A549 (cell line): ENCODE data around the gene KTN1. TPM values are rescaled to one million over a fixed set of nuclear protein-coding genes. Genes with fewer than 3 reads are reported as not detected.

ENCODE experiments used
- ATAC-seq, 2 experiments: fragments of 200-7000 bp in 1 of 2; fragments of >200 bp in 1 of 2; cut with Nextera tagmentation in 1 of 2; cut with Tn5 transposase in 1 of 2; 3 replicates each; pipeline versions ENCODE4 v1.8.0 to v1.9.1; 2018 to 2020; ENCODE audit warnings: mild to moderate bottlenecking in 1 of 2, moderate library complexity in 1 of 2
- CTCF ChIA-PET: fragments of 300-600 bp; sonication (Branson Sonifier 250); formaldehyde crosslinking; extraction: SDS; loops from one replicate; lab custom pipeline; 2021; ENCODE audit warnings: antibody characterized with exemption, inconsistent platforms; lab: Yijun Ruan, JAX
- POLR2A ChIA-PET: fragments of 350-600 bp; formaldehyde crosslinking; extraction: SDS; loops from one replicate; lab custom pipeline; 2021; ENCODE audit warnings: antibody characterized with exemption, inconsistent platforms; lab: Yijun Ruan, JAX
- DNase-seq, 2 experiments: peaks; one replicate each; pipeline versions ENCODE4 v3.0.0 to v3.0.0-alpha.2; 2011 to 2016; ENCODE audit warnings: low read depth in 1 of 2, low spot score in 1 of 2
- FAIRE-seq: peaks from 2 replicates; lab custom pipeline; 2011; peaks lifted over from hg19 to GRCh38; lab: Jason Lieb, UNC
- H3K27ac ChIP-seq, 2 experiments: fragments of >200 bp; sonication (Bioruptor Twin); formaldehyde crosslinking; 3 replicates each; pipeline ENCODE4 v1.5.1; 2016 to 2017
- H3K4me1 ChIP-seq: fragments of >200 bp; sonication (Bioruptor Twin); formaldehyde crosslinking; 3 replicates; pipeline ENCODE4 v1.6.1; 2016
- H3K4me2 ChIP-seq: fragments of >200 bp; sonication (Bioruptor Twin); formaldehyde crosslinking; 3 replicates; pipeline ENCODE4 v1.6.1; 2016
- H3K4me3 ChIP-seq: fragments of >200 bp; sonication (Bioruptor Twin); formaldehyde crosslinking; 3 replicates; pipeline ENCODE4 v1.5.1; 2016
- H3K9me3 ChIP-seq: fragments of >200 bp; sonication (Bioruptor Twin); formaldehyde crosslinking; 3 replicates; pipeline ENCODE4 v1.6.1; 2016
- CHD4 ChIP-seq: fragments of 200-600 bp; sonication (generic); IDR thresholded peaks from 2 replicates; pipeline ENCODE4 v1.6.1; 2016; ENCODE audit warnings: antibody characterized with exemption, mild to moderate bottlenecking, borderline replicate concordance
- ESRRA ChIP-seq: fragments of 150-350 bp; IDR thresholded peaks from 2 replicates; pipeline ENCODE4 v1.6.1; 2014; ENCODE audit warnings: mild to moderate bottlenecking, low read length, borderline replicate concordance
- FOXS1 ChIP-seq: fragments of 250-450 bp; sonication (Bioruptor Pico); IDR thresholded peaks from 2 replicates; pipeline ENCODE4 v1.5.0; 2020; ENCODE audit warnings: mild to moderate bottlenecking, moderate library complexity
- JUNB ChIP-seq: fragments of >200 bp; sonication (Bioruptor Twin); formaldehyde crosslinking; IDR thresholded peaks from 2 replicates; pipeline ENCODE4 v1.6.1; 2016
- KDM1A ChIP-seq: fragments of 200-600 bp; sonication (generic); IDR thresholded peaks from 2 replicates; pipeline ENCODE4 v1.6.1; 2016; ENCODE audit warnings: low read depth, mild to moderate bottlenecking
- KDM5A ChIP-seq: fragments of 200-600 bp; sonication (generic); IDR thresholded peaks from 2 replicates; pipeline ENCODE4 v1.6.1; 2016; ENCODE audit warnings: antibody characterized with exemption, mild to moderate bottlenecking
- NR3C1 ChIP-seq: fragments of >200 bp; sonication (Bioruptor Twin); formaldehyde crosslinking; IDR thresholded peaks from 3 replicates; pipeline ENCODE4 v1.6.1; 2017
- PHF8 ChIP-seq: fragments of 200-600 bp; sonication (generic); IDR thresholded peaks from 2 replicates; pipeline ENCODE4 v1.6.1; 2016; ENCODE audit warnings: low read depth, mild to moderate bottlenecking, antibody characterized with exemption, moderate library complexity, borderline replicate concordance
- RARB ChIP-seq: fragments of 250-450 bp; sonication (Bioruptor Pico); IDR thresholded peaks from 2 replicates; pipeline ENCODE4 v1.8.0; 2021; ENCODE audit warnings: mild to moderate bottlenecking, moderate library complexity
- RFX5 ChIP-seq: fragments of 450-650 bp; IDR thresholded peaks from 2 replicates; pipeline ENCODE4 v1.7.1; 2014; ENCODE audit warnings: antibody characterized with exemption, mild to moderate bottlenecking, moderate library complexity
- TP53 ChIP-seq: fragments of 250-450 bp; sonication (Bioruptor Pico); IDR thresholded peaks from 2 replicates; pipeline ENCODE4 v1.5.0; 2021; ENCODE audit warnings: mild to moderate bottlenecking, moderate library complexity
- ZSCAN20 ChIP-seq: fragments of 250-450 bp; sonication (Bioruptor Pico); IDR thresholded peaks from 2 replicates; pipeline ENCODE4 v1.8.0; 2022; ENCODE audit warnings: mild to moderate bottlenecking, moderate library complexity
- WGBS: methylation state at CpG from one replicate; pipeline ENCODE4 v1.1.6; 2017; ENCODE audit errors: missing lambda C conversion rate; 5-methylcytosine and 5-hydroxymethylcytosine counted together
- polyA plus RNA-seq, 4 experiments: library from polyadenylated mRNA; depleted of rRNA in 3 of 4; stranded (reverse); fragments of >200 nt; fragmentation: RNase III in 1 of 4; extraction: RNeasy Plus Mini Kit Qiagen cat#74134 plus additional on column Dnase treatment in 1 of 4; gene quantifications; 2 replicates in 3 of 4; 3 replicates in 1 of 4; pipeline ENCODE4 v1.2.3, GENCODE V29; 2011 to 2017
- TF ChIP-seq, protein P1 (sequence below): fragments of 250-450 bp; sonication (Bioruptor Pico); IDR thresholded peaks from 2 replicates; pipeline ENCODE4 v1.5.0; 2021; ENCODE audit warnings: mild to moderate bottlenecking, moderate library complexity, borderline replicate concordance
- TF ChIP-seq, protein P2 (sequence below): IDR thresholded peaks from 2 replicates; pipeline ENCODE4 v1.6.1; 2012; ENCODE audit warnings: low read depth, borderline replicate concordance
- TF ChIP-seq, protein P3 (sequence below): fragments of 200-600 bp; sonication (generic); IDR thresholded peaks from 2 replicates; pipeline ENCODE4 v1.6.1; 2016; ENCODE audit warnings: antibody characterized with exemption, mild to moderate bottlenecking, moderate library complexity
- TF ChIP-seq, protein P4 (sequence below): fragments of 450-650 bp; IDR thresholded peaks from 2 replicates; pipeline ENCODE4 v1.6.1; 2014; ENCODE audit warnings: antibody characterized with exemption
- TF ChIP-seq, protein P5 (sequence below): IDR thresholded peaks from 2 replicates; pipeline ENCODE4 v1.6.1; 2012
- TF ChIP-seq, protein P6 (sequence below): fragments of >200 bp; sonication (Bioruptor Twin); formaldehyde crosslinking; IDR thresholded peaks from 3 replicates; pipeline ENCODE4 v1.5.1; 2016

The KTN1 gene
- polyA plus RNA-seq, 2 of the 4 experiments (the other 2 are of a cell fraction): 153 to 233 TPM

DNA sequence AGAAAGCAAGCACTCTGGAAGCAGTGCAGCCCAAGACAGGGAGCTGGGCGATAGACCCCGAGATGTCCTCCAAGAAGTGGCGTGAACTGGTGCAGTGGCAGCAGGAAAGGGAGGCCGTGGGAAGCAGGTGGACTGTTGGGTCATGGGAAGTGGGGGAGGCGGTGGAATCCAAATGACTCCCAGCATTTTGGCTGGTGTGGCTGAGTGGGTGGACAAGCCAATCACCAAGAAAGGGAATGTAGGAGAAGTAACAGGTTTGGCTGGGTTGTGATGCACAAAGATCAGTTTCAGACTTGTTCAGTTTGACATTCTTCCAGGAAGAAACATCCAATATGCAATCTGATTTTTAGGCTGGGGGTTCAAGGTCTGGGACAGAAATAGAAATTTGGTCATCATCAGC lies 46.0 kb upstream of the KTN1 start:
- Histone ChIP-seq H3K9me3 (peaks cover 3% of the 10 kb centered on the region; the same call in 1 of the 3 replicates), H3K27ac (no peak overlapping the region), H3K4me2 (no peak overlapping the region), H3K4me3 (no peak overlapping the region), H3K4me1 (no peaks in the 10 kb centered on the region; the same call in 2 of the 3 replicates)
- no peak for ATAC-seq
- WGBS: 74% methylated on average over 5 of the region's 5 CpGs
- ChIA-PET POLR2A (no interaction called here), CTCF (interaction anchor here (1.0 to 1.1 kb wide), 2 partner anchors 10 to 87 kb away, joined by 3 read pairs; no protein-coding TSS in a partner anchor)
- FAIRE-seq: no peak
- TF ChIP-seq, protein P1, sequence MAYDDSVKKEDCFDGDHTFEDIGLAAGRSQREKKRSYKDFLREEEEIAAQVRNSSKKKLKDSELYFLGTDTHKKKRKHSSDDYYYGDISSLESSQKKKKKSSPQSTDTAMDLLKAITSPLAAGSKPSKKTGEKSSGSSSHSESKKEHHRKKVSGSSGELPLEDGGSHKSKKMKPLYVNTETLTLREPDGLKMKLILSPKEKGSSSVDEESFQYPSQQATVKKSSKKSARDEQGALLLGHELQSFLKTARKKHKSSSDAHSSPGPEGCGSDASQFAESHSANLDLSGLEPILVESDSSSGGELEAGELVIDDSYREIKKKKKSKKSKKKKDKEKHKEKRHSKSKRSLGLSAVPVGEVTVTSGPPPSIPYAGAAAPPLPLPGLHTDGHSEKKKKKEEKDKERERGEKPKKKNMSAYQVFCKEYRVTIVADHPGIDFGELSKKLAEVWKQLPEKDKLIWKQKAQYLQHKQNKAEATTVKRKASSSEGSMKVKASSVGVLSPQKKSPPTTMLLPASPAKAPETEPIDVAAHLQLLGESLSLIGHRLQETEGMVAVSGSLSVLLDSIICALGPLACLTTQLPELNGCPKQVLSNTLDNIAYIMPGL: no peak
- TF ChIP-seq, protein P2, sequence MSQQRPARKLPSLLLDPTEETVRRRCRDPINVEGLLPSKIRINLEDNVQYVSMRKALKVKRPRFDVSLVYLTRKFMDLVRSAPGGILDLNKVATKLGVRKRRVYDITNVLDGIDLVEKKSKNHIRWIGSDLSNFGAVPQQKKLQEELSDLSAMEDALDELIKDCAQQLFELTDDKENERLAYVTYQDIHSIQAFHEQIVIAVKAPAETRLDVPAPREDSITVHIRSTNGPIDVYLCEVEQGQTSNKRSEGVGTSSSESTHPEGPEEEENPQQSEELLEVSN: no peak
- no peak for TF ChIP-seq KDM5A
- TF ChIP-seq TP53 (CRISPR knock-in tag): no peak
- TF ChIP-seq, protein P3, sequence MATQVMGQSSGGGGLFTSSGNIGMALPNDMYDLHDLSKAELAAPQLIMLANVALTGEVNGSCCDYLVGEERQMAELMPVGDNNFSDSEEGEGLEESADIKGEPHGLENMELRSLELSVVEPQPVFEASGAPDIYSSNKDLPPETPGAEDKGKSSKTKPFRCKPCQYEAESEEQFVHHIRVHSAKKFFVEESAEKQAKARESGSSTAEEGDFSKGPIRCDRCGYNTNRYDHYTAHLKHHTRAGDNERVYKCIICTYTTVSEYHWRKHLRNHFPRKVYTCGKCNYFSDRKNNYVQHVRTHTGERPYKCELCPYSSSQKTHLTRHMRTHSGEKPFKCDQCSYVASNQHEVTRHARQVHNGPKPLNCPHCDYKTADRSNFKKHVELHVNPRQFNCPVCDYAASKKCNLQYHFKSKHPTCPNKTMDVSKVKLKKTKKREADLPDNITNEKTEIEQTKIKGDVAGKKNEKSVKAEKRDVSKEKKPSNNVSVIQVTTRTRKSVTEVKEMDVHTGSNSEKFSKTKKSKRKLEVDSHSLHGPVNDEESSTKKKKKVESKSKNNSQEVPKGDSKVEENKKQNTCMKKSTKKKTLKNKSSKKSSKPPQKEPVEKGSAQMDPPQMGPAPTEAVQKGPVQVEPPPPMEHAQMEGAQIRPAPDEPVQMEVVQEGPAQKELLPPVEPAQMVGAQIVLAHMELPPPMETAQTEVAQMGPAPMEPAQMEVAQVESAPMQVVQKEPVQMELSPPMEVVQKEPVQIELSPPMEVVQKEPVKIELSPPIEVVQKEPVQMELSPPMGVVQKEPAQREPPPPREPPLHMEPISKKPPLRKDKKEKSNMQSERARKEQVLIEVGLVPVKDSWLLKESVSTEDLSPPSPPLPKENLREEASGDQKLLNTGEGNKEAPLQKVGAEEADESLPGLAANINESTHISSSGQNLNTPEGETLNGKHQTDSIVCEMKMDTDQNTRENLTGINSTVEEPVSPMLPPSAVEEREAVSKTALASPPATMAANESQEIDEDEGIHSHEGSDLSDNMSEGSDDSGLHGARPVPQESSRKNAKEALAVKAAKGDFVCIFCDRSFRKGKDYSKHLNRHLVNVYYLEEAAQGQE: no peak
- TF ChIP-seq KDM1A: no peak
- TF ChIP-seq JUNB: no peak
- TF ChIP-seq ZSCAN20 (CRISPR knock-in tag): no peak
- TF ChIP-seq FOXS1 (CRISPR knock-in tag): no peak
- no peak for TF ChIP-seq RFX5
- TF ChIP-seq, protein P4, sequence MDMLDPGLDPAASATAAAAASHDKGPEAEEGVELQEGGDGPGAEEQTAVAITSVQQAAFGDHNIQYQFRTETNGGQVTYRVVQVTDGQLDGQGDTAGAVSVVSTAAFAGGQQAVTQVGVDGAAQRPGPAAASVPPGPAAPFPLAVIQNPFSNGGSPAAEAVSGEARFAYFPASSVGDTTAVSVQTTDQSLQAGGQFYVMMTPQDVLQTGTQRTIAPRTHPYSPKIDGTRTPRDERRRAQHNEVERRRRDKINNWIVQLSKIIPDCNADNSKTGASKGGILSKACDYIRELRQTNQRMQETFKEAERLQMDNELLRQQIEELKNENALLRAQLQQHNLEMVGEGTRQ: no peak
- TF ChIP-seq NR3C1: no peak
- no peak for TF ChIP-seq ESRRA
- no peak for TF ChIP-seq PHF8
- TF ChIP-seq, protein P5, sequence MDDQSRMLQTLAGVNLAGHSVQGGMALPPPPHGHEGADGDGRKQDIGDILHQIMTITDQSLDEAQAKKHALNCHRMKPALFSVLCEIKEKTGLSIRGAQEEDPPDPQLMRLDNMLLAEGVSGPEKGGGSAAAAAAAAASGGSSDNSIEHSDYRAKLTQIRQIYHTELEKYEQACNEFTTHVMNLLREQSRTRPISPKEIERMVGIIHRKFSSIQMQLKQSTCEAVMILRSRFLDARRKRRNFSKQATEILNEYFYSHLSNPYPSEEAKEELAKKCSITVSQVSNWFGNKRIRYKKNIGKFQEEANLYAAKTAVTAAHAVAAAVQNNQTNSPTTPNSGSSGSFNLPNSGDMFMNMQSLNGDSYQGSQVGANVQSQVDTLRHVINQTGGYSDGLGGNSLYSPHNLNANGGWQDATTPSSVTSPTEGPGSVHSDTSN: no peak
- TF ChIP-seq, protein P6, sequence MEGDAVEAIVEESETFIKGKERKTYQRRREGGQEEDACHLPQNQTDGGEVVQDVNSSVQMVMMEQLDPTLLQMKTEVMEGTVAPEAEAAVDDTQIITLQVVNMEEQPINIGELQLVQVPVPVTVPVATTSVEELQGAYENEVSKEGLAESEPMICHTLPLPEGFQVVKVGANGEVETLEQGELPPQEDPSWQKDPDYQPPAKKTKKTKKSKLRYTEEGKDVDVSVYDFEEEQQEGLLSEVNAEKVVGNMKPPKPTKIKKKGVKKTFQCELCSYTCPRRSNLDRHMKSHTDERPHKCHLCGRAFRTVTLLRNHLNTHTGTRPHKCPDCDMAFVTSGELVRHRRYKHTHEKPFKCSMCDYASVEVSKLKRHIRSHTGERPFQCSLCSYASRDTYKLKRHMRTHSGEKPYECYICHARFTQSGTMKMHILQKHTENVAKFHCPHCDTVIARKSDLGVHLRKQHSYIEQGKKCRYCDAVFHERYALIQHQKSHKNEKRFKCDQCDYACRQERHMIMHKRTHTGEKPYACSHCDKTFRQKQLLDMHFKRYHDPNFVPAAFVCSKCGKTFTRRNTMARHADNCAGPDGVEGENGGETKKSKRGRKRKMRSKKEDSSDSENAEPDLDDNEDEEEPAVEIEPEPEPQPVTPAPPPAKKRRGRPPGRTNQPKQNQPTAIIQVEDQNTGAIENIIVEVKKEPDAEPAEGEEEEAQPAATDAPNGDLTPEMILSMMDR: no peak
- no peak for TF ChIP-seq CHD4
- no peak for TF ChIP-seq RARB (CRISPR knock-in tag)
- DNase-seq: no peak
